Stimulated activated CD4-positive, alpha-beta T cell treated with anti-CD3 and anti-CD28 coated beads, Interleukin-2, amount 100 ng/mL, for 4 hours (primary cell): ENCODE data around the gene CTBP2.

ENCODE experiments used
- DNase-seq: peaks from one replicate; pipeline ENCODE4 v3.0.0-alpha.2; 2020; ENCODE audit warnings: low read depth

CTBP2 gene

GRCh38 chr10:125159932-125160855, at the start of gene CTBP2:
TSS of gene CTBP2 (minus strand) at chr10:125160563.
- no peak for DNase-seq

GRCh38 chr10:125209591-125210355, 49.4 kb upstream of the CTBP2 start:
- no peak for DNase-seq

DNA sequence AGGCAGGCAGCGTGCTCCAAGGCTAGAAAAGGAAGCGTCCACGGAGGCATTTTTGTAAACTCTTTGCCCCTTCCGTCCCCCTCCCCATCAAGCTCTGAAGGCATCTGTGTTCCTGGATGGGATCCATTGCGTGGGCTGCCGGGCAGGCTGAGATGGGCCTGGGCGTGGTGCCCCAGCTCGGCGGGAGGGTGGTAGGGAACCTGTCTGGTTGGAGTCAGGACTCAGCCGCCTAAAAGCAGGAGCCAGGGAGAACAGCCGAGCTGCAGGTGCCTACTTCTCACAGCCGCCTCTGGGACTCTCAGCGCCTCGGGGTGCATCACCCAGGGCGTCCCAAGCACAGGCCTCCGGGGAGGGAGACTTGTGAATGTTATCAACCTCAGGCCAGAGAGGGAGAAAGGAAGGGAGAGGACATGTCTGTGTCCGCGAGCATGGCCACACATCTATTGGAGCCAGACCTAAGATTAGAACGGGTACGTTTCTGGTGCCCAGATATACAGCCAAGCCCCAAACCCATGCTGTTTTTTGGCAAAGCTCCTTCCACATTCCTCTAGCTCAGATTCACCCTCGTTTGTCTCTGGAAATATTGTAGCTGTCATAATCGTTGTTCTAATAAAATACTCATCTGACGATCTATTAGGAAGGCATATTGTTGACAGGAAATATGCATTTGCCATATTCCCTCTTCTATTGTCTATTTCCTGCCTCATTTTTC, 48.6 kb upstream of the CTBP2 start:
- no peak for DNase-seq

DNA sequence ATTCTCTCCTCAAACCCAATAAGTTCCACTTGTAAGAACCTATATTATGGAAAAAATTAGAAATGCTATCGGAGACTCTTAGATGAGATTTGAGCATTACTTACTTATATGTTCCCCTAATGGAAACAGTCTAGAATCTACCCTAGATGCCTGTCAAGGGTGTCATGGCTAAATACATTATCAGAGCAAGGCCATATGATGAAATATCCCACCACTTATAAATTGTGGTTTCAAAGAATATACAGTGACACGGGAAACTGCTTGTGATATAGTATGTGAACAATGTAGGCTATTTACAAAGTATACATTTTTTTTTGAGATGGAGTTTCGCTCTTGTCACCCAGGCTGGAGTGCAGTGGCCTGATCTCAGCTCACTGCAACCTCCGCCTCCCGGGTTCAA, 46.3 kb upstream of the CTBP2 start:
- no peak for DNase-seq

DNA sequence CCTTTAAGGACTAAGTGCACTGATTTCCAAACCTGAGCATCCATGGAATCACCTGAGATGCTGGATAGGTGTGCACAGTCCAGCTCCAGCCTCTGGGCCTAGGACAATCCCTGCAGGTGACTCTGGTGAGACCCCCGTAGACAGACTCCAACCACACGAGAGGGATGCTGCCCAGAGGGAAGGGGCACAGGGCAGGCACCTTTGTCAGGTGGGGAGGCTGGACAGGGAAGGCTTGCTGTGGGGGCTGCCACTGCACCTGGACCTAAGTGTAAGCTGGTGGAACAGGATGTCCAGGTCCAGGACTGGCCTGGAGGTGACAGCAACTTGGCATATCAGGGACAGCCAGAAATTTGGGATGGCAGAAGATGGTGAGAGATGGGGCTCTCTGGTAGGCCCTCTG, 45.1 kb upstream of the CTBP2 start:
- no peak for DNase-seq

DNA sequence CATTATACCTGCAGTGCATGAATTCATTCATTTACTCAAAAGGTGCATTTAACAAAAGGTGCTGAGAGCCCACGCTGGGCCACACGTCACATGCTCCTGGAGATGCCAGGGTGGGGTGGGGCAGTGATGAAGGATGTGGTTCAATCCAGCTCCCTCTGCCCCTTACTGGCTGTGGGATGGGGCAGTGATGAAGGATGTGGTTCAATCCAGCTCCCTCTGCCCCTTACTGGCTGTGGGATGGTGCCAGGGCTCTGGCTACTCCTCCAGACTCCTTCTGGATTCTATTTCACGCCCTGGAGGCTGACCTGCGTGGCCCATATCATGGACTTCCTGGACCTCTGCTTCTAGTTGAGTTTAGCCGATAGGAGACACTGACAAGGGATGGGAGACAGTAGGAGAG, 44.0 kb upstream of the CTBP2 start:
- no peak for DNase-seq

DNA sequence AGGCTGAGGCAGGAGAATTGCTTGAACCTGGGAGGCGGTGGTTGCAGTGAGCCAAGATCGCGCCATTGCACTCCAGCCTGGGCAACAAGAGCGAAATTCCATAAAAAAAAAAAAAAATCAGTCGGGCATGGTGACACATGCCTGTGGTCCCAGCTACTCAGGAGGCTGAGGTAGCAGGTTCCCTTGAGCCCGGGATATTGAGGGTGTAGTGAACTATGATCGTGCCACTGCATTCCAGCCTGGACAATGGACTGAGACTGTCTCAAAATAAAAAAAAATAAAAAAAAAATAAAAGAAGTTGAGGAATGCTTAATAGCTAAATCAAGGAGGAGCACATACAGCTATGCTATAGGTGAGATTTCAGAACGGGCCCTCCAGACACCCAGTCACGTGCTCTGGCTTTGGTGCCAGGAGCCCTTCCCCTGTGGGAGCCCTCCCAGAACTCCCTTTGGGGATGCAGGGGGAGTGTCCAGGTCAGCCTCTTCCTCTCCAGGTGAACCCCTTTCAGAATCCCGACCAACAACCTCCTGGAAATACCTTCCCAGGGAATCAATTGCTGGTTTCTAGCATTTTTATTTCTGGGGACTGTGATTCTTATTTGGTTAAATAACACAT, 42.9 kb upstream of the CTBP2 start:
- no peak for DNase-seq

DNA sequence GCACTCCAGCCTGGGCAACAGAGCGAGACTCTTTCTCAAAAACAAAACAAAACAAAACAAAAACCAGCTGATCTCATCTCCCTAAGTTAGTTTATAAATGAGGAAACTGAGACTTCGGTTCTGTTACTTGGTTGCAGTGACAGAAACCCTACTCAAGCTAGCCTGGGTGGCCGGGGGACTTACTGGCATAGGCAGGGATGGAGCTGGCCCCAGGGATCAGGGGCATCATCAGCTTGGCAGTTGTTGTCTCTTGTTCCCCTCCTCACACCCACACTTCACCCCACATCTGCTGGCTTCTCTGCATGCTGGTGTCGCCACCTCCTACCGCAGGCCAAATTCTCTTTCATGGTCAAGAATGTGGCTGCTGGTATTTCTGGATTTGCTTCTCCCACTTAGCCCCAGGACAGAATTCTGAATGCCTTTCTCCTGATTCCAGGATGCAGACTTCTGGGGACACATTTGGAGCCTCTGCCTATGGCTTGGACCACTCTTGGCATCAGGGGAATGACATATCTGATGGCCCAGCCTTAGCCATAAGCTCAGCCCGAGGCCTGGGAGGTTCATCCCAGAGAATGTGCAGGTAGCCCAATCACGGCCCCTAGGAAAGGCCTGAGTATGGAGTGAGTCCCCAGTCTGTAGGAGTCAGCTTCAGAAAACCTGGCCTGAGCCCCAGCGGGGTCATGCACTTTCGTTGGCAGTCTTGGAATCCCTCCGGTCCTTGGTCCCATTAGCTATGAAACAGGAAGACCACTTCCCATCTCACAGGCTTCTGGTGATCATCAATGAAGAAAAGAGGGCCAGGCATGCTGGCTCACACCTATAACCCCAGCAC, 41.6 kb upstream of the CTBP2 start:
- no peak for DNase-seq

DNA sequence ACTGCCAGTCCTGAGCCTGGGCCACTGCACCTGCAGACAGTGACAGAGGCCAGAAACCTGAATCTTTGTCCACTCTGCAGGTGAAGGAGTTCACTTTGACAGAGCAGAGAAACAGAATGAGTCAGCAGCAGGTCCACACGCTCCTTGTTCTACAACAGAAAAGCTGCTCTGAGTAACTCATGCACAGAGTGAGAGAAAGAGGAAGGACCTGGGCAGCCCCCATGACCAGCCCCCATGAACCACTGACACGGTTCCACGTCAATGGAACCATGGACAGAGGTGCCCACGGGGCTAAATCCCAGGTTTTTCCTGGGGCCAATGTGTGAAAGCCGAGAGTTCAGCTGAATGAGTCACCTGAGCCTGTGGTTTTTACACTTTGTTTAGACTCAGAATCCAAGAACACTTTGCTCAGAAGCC, 40.8 kb upstream of the CTBP2 start:
- DNase-seq, result no peak

DNA sequence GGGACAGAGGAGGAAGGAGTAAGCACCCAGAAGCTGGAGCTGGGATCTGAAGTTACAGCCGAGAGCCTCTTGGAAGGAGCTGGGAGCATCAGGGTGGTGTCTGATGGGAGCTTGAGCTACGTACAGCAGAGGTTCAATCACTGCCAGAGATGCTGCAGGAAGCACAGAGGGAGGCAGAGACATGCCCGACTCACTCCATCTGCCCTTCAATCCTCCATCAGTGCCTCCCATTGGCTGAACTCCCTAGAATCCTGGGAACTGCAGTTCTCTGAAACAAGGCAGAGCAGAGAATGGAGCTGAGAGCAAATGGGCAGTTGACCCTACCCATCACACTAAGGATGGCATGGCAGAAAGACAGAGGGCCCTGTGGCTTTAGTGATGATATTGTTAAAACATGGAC, 40.0 kb upstream of the CTBP2 start:
- no peak for DNase-seq

DNA sequence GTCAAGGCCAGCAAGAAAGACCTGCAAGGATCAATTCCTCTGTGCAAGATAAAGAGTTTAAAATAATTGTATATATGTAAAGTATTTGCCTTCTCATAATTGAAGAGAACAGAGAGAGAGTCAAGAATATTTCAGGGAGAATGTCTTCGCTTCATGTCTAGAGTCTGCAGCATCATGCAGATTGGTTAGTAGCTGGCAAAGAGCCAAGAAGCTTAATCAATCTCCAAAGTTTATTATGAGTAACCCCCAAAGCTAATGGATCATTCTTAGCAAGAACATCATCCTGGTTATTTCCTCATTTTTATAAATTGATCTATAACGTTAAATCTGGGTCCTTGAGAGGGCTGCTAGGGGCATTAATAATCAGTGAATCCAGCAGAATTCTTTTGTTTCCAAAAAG, 38.9 kb upstream of the CTBP2 start:
- no peak for DNase-seq

- no peak for DNase-seq
These were observed 34.5 kb upstream of the CTBP2 start for GRCh38 chr10:125194814-125195213.

DNA sequence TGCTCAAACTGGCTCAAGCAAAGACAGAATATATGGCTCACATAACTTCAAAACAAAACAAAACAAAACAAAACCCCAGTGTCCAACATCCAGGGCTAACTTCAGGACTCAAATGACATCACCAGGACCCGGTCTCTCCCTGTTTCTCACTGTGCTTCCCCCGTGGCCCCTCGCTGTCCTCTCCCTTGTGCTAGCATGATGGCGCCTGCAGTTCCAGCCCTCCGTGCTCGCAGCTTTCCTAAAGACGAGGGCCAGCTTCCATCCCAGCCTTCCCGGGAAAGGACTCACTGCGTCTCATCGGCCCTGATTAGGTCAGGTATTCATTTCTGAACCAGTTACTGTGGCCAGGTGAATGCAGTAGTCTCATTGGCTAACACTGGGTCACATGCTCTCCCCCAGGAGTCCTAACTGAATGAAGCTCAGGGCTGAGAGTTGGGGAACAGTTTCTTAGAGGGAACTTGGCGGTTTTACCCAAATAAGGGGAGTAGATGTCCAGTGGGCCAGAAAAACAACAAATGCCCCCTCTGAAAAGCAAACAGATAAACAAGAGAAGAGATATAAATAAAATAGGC, 33.0 kb upstream of the CTBP2 start:
- no peak for DNase-seq

DNA sequence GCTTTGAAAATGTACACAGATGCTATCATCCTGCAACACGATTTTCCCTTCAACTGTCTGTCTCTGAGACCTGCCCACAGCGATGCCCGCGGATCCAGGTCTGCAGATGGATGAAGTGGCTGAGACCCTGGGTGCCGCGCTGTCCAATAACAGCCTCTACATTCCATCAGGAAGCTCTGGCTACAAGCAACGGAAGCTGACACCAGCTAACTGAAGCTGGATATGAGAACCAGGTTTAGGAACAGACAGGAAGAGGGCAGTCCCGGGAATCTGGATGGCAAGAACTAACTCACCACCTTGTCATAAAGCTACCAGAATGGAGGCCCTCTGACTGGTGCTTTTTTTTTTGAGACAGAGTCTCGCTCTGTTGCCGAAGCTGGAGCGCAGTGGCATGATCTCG, 32.3 kb upstream of the CTBP2 start:
- no peak for DNase-seq

- DNase-seq, result no peak
These were observed 31.6 kb upstream of the CTBP2 start for GRCh38 chr10:125192005-125192404.

DNA sequence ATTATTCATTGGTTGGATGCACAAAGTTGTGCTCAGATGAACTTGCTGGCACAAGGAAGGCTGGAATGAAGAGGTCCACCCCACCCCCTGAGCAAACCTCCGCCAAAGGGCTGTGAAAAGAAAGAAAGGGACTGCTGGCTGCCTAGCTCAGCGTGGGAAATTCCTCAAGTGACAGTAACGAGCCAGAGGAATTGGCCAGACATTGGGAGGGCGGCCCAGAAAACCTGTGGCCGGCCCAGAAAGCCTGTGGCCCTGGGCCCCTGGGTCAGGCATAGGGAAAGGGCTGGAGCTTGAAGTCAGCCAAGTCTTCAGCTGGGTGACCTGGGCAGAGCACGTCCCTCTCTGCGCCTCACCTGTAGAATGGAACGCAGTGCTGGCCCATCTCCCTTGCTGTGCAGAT, 30.6 kb upstream of the CTBP2 start:
- no peak for DNase-seq

- no peak for DNase-seq
These were observed 30.1 kb upstream of the CTBP2 start for GRCh38 chr10:125190414-125190813.

GRCh38 chr10:125189162-125189561, 28.8 kb upstream of the CTBP2 start:
- DNase-seq, result no peak

- DNase-seq, result no peak
These were observed 27.2 kb upstream of the CTBP2 start for GRCh38 chr10:125187238-125188194.
